ENCODE measurements around the gene CNMD.

DNA sequence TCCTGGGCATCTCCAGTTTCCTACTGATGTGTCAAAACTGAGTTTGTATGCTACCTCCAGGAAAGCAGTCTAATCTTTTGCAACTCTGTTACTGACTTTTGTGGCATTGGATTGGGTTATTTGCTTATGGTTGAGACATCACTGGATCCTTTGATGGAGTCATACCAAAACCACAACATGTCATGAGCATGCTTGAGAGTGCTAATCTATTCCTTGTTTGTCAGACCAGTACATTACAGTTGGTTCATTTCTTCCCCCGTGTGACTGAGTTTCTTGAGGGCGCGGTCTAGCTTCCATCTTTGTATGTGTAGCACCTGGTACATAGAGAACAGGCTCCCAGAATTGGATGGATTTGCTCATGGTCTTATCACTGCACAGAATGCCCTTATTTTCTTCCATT is 43.8 kb downstream of the CNMD start:
- TF ChIP-seq, protein P1, sequence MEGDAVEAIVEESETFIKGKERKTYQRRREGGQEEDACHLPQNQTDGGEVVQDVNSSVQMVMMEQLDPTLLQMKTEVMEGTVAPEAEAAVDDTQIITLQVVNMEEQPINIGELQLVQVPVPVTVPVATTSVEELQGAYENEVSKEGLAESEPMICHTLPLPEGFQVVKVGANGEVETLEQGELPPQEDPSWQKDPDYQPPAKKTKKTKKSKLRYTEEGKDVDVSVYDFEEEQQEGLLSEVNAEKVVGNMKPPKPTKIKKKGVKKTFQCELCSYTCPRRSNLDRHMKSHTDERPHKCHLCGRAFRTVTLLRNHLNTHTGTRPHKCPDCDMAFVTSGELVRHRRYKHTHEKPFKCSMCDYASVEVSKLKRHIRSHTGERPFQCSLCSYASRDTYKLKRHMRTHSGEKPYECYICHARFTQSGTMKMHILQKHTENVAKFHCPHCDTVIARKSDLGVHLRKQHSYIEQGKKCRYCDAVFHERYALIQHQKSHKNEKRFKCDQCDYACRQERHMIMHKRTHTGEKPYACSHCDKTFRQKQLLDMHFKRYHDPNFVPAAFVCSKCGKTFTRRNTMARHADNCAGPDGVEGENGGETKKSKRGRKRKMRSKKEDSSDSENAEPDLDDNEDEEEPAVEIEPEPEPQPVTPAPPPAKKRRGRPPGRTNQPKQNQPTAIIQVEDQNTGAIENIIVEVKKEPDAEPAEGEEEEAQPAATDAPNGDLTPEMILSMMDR (conservative IDR thresholded peaks at IDR 0.05; ENCODE audit: low read length), result no peak
- TF ChIP-seq EZH2phosphoT487 (IDR thresholded peaks at IDR 0.05; ENCODE audit: borderline replicate concordance, low read depth, low read length), result no peak
